ENCODE results near the gene LHFPL2. TPM values are rescaled to one million over a fixed set of nuclear protein-coding genes. Genes with fewer than 3 reads are reported as not detected.

LHFPL2 gene
- total RNA-seq, 1 experiment from 2014 or later, result 17.9 TPM

DNA sequence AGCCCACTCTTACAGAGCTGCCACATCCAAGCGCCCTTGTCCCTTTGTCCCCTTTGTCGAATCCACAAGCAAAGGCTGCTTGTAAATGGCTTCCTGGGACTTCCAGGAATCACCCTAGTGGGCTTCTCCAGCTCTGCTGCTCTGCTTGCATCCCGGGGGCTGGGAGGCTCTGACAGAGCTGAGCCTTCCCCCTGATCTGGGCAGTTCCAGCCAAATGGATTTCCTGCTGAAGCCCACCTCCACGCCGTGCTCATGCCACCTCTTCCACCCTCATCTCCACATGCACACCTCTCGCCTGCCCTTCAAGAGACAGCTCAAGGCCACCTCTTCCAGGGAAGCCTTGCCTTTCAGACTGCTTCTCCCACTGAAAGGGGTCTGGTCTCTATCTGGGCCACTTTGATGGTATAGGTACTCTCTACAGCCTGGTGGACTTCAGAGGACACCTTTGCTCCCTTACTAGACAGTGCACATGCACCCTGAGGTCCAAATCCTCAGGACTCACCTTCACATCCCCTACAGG, 106.2 kb downstream of the LHFPL2 start:
- H3K9me3 ChIP-seq (ENCODE audit: control insufficient read depth in 1 of 2, insufficient read depth in 1 of 2, low read depth in 1 of 2, low read length in 2 of 2), result no peaks in the 10 kb centered on the region
- no TSS peak for BruUV-seq (replicated peaks)
- DNase-seq (ENCODE audit: low read depth, low spot score) (no peak), ATAC-seq (no peak)
- ChIA-PET RAD21 (ENCODE audit: low non-redundant PET in 1 of 2, low total read pairs in 2 of 2, uncharacterized antibody in 2 of 2, unreplicated experiment in 2 of 2) (no interaction called here), CTCF (interaction anchor here (1.4 kb wide), 1 partner anchor 9 kb away, joined by 5 read pairs; no protein-coding TSS in a partner anchor), POLR2A (interaction anchor here (1.1 kb wide), 1 partner anchor 104 kb away, joined by 3 read pairs; no protein-coding TSS in a partner anchor)
- H3K36me3 ChIP-seq (ENCODE audit: control insufficient read depth in 1 of 2, insufficient read depth in 2 of 2, low read length in 2 of 2), result no peaks in the 10 kb centered on the region
- H3K27ac ChIP-seq (ENCODE audit: low read depth, low read length), result no peak overlapping the region
- no peaks in the 10 kb centered on the region for H4K20me1 ChIP-seq (ENCODE audit: insufficient read depth)
- no peaks in the 10 kb centered on the region for H3K27me3 ChIP-seq (ENCODE audit: insufficient read depth, low read length)
- intact Hi-C loops (cut with micrococcal nuclease), result no loop called here
- H3K4me3 ChIP-seq (replicated peaks in 1 of 2; ENCODE audit: low read depth in 1 of 2, low read length in 2 of 2), result no peak overlapping the region
- no peaks in the 10 kb centered on the region for H3K9me2 ChIP-seq (ENCODE audit: insufficient read depth)
- no peak overlapping the region for H3K9ac ChIP-seq (ENCODE audit: low read length)
- no peak overlapping the region for H2AFZ ChIP-seq (ENCODE audit: low read depth, low read length, poor library complexity, severe bottlenecking)
- H3K4me1 ChIP-seq (ENCODE audit: control insufficient read depth in 1 of 2, insufficient read depth in 2 of 2, low read length in 2 of 2), result peaks cover 0 to 8% of the 10 kb centered on the region in 2 experiments; a peak in 1 of 4 replicates
- no peak overlapping the region for H3K4me2 ChIP-seq (ENCODE audit: low read length)
- no peaks in the 10 kb centered on the region for H3K79me2 ChIP-seq (ENCODE audit: insufficient read depth, low read length)
- TF ChIP-seq POLR2A (IDR thresholded peaks at IDR 0.05; ENCODE audit: borderline replicate concordance, extremely low read depth, insufficient read depth, insufficient read length), result no peak
- no peak for TF ChIP-seq JUND (IDR thresholded peaks at IDR 0.05)
- TF ChIP-seq CTCF (IDR thresholded peaks at IDR 0.05 in 2 of 3, conservative IDR thresholded peaks at IDR 0.05 in 1 of 3; ENCODE audit: borderline replicate concordance in 1 of 3, insufficient read depth in 1 of 3, low read depth in 2 of 3, low read length in 2 of 3), result no peak
- no peak for TF ChIP-seq ZBTB33 (IDR thresholded peaks at IDR 0.05; ENCODE audit: extremely low read depth, insufficient replicate concordance, low read length)
- no peak for TF ChIP-seq RAD21 (IDR thresholded peaks at IDR 0.05; ENCODE audit: low read depth)
- TF ChIP-seq SIN3A (IDR thresholded peaks at IDR 0.05; ENCODE audit: low read depth), result no peak
- TF ChIP-seq TCF7L2 (IDR thresholded peaks at IDR 0.05; ENCODE audit: borderline replicate concordance, extremely low read depth, insufficient read depth, insufficient read length), result no peak
- no peak for TF ChIP-seq ZFX (IDR thresholded peaks at IDR 0.05)
- no peak for TF ChIP-seq YY1 (IDR thresholded peaks at IDR 0.05; ENCODE audit: extremely low read depth, insufficient replicate concordance, low read depth, low read length)
- TF ChIP-seq, protein P1, sequence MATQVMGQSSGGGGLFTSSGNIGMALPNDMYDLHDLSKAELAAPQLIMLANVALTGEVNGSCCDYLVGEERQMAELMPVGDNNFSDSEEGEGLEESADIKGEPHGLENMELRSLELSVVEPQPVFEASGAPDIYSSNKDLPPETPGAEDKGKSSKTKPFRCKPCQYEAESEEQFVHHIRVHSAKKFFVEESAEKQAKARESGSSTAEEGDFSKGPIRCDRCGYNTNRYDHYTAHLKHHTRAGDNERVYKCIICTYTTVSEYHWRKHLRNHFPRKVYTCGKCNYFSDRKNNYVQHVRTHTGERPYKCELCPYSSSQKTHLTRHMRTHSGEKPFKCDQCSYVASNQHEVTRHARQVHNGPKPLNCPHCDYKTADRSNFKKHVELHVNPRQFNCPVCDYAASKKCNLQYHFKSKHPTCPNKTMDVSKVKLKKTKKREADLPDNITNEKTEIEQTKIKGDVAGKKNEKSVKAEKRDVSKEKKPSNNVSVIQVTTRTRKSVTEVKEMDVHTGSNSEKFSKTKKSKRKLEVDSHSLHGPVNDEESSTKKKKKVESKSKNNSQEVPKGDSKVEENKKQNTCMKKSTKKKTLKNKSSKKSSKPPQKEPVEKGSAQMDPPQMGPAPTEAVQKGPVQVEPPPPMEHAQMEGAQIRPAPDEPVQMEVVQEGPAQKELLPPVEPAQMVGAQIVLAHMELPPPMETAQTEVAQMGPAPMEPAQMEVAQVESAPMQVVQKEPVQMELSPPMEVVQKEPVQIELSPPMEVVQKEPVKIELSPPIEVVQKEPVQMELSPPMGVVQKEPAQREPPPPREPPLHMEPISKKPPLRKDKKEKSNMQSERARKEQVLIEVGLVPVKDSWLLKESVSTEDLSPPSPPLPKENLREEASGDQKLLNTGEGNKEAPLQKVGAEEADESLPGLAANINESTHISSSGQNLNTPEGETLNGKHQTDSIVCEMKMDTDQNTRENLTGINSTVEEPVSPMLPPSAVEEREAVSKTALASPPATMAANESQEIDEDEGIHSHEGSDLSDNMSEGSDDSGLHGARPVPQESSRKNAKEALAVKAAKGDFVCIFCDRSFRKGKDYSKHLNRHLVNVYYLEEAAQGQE (IDR thresholded peaks at IDR 0.05; ENCODE audit: low read depth), result no peak
- TF ChIP-seq SP1 (IDR thresholded peaks at IDR 0.05; ENCODE audit: low read depth), result no peak
- TF ChIP-seq CEBPB (IDR thresholded peaks at IDR 0.05; ENCODE audit: low read depth), result no peak
- TF ChIP-seq FOSL1 (IDR thresholded peaks at IDR 0.05; ENCODE audit: low read depth), result no peak
- TF ChIP-seq EZH2phosphoT487 (IDR thresholded peaks at IDR 0.05; ENCODE audit: borderline replicate concordance), result no peak
- no peak for TF ChIP-seq MAX (IDR thresholded peaks at IDR 0.05)
